Measurements from ENCODE around the gene COA3. TPM values are rescaled to one million over a fixed set of nuclear protein-coding genes. Genes with fewer than 3 reads are reported as not detected.

The COA3 gene
- polyA plus RNA-seq, 2 donors, result 89.9 to 185 TPM

DNA sequence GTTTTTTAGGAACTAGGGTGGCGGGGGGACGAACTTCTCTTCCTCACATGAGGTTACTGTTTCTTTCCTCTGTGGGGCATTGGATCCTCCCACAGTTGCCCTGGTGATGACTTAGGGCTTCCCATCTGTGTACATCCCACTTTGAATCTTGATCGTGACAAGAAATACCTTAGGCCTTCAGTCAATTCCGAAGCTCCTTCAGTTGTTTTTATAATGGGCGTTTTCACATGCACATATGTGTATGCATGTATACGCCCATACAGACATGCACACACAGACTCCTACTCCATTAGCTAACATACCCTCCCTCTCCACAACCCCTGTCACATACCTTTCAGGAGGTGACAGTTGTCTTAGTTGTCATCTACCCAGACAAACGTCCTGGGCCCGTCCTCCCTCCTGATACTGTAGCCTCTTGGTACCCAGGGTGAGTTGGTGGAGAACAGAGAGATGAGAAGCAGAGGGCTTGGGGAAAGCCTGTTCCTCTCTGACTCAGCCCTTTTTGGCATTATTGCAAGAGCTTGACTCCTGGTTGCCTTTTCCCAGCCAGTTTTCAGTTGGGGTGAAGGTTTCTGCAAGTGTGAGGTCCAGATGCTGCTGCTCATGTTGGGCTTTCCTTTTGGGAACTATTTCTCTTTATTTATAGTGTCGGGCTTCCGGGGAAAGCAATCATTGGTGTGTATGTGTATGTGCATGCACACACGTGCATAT is 43.6 kb upstream of the COA3 start:
- Histone ChIP-seq H3K4me3 (ENCODE audit: low read depth in 1 of 2, low read length in 2 of 2) (no peak overlapping the region), H3K36me3 (ENCODE audit: control insufficient read depth in 2 of 2, insufficient read depth in 2 of 2, low read length in 1 of 2) (peaks cover 25 to 36% of the 10 kb centered on the region in 2 donors), H3K9me3 (ENCODE audit: control insufficient read depth in 2 of 2, insufficient read depth in 1 of 2, low read depth in 1 of 2, low read length in 1 of 2) (no peaks in the 10 kb centered on the region), H3K4me1 (ENCODE audit: control insufficient read depth in 2 of 2, insufficient read depth in 2 of 2, low read length in 1 of 2) (no peaks in the 10 kb centered on the region), H3K27me3 (ENCODE audit: control insufficient read depth in 1 of 2, insufficient read depth in 2 of 2, low read length in 2 of 2) (no peaks in the 10 kb centered on the region), H3K27ac (ENCODE audit: low read depth in 2 of 2, low read length in 1 of 2) (no peak overlapping the region)
- 75 to 77% methylated on average over 11 of the region's 11 CpGs for WGBS, 2 donors

DNA sequence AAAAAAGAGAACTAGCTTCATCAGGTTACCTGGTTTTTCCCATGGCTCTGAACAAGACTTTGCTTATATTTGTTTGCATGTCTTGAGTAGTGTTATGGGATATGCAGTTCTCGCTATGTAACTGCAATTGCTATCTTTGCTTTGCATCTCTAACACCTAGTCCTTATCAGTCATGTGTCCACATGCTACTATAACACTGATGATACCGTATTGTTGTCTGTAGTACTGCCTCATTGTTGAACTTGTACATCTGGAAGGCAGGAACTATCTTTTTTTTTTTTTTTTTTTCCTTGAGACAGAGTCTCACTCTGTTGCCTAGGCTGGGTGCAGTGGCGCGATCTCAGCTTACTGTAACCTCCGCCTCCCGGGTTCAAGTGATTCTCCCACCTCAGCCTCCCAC is 37.2 kb upstream of the COA3 start:
- 95 to 99% methylated on average over 6 of the region's 6 CpGs for WGBS, 2 donors

DNA sequence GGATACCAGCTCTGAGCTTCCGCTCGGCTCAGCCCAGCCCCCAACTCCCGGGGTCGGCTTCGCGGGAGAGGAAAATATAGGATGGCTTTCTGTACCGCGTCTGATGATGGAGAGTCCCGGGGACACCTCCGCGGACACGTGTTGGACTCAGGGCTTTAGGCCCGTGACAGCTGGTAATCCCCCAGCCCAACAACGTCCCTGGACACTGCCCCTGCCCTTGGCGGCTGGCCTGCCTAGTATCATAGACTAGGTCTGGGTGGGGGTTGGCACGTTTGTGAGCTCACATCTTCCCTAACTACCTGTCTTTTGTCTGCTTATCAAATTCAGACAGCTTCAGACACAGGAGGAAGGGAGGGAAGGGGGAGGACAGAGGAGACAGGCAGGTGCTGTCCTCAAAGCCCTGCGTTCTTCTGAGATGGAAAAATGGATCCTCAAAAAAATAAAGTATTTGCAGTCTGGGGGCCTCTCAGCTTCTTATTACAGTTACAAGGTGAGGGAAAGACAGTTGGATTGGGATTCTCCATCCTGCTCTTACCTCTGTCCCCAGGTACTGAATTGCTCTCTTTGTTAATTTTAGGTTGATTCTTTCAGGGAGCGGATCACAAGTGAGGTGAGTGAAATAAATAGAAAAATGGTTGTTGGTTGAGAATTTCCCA is 35.4 kb upstream of the COA3 start:
- no peaks in the 10 kb centered on the region for H3K27me3 ChIP-seq (ENCODE audit: control insufficient read depth in 1 of 2, insufficient read depth in 2 of 2, low read length in 2 of 2)
- peak overlapping the region; percentile 80 to 85 for H3K4me3 ChIP-seq (ENCODE audit: low read depth in 1 of 2, low read length in 2 of 2)
- no peaks in the 10 kb centered on the region for H3K9me3 ChIP-seq (ENCODE audit: control insufficient read depth in 2 of 2, insufficient read depth in 1 of 2, low read depth in 1 of 2, low read length in 1 of 2)
- H3K4me1 ChIP-seq (ENCODE audit: control insufficient read depth in 2 of 2, insufficient read depth in 2 of 2, low read length in 1 of 2), result no peaks in the 10 kb centered on the region
- 6 to 7% methylated on average over 18 of the region's 18 CpGs for WGBS, 2 donors
- H3K36me3 ChIP-seq (ENCODE audit: control insufficient read depth in 2 of 2, insufficient read depth in 2 of 2, low read length in 1 of 2), result peaks cover 6 to 8% of the 10 kb centered on the region in 2 donors
- peak overlapping the region; percentile 79 to 94 for H3K27ac ChIP-seq (ENCODE audit: low read depth in 2 of 2, low read length in 1 of 2)

More for the DNA sequence above, 37.2 kb upstream of the COA3 start:
- Histone ChIP-seq H3K27ac (ENCODE audit: low read depth in 2 of 2, low read length in 1 of 2) (no peak overlapping the region), H3K4me1 (ENCODE audit: control insufficient read depth in 2 of 2, insufficient read depth in 2 of 2, low read length in 1 of 2) (no peaks in the 10 kb centered on the region), H3K27me3 (ENCODE audit: control insufficient read depth in 1 of 2, insufficient read depth in 2 of 2, low read length in 2 of 2) (no peaks in the 10 kb centered on the region), H3K9me3 (ENCODE audit: control insufficient read depth in 2 of 2, insufficient read depth in 1 of 2, low read depth in 1 of 2, low read length in 1 of 2) (no peaks in the 10 kb centered on the region), H3K4me3 (ENCODE audit: low read depth in 1 of 2, low read length in 2 of 2) (no peak overlapping the region), H3K36me3 (ENCODE audit: control insufficient read depth in 2 of 2, insufficient read depth in 2 of 2, low read length in 1 of 2) (peaks cover 10 to 13% of the 10 kb centered on the region in 2 donors)

DNA sequence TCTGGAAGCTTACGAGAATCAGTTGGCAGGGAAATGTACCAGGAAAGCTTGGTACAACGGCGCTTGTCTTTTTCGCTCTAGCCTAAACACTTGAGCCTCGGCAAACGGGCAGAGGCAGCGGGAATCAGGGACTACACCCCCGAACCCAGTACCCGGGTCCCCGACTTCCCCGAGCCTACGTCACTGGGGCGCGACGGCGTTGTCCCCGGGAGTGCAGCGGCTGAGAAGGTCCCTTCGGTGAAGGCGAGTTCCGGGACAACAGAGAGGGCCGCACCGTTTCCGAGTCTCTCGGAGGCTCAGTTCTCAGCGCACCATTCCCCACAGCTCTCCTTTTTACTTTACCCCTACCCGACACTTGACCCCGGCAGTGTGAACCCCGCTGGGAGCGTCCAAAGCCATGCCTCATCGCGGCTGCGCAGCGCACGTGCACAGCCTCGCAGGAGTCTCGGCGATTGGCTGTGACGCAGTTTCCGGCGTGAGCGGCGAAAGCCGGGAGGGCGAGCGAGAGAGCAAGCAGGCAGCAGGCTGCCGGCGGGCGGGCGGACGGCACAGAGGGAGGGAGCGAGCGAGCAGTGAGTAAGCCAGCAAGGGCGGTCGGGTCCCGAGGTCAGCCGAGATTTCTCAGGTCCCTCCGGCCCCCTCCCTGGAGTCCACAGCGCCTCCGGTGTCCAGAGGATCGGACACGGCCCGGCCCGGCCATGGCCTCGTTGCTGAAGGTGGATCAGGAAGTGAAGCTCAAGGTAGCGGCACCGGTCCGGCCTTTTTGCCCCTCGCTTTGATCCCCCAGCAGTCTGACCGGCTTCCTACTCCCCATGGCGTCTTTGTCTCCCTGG is 34.6 kb upstream of the COA3 start, which contains the start of gene PSME3:
TSS of gene PSME3 (plus strand) at position 464 of the 833 bp plus-strand sequence. CDS start at position 699, 235 bp downstream.
- H3K4me3 ChIP-seq (ENCODE audit: low read depth in 1 of 2, low read length in 2 of 2), result peak within 1 kb of the TSS; percentile 80 to 85
- no peaks in the 10 kb centered on the region for H3K27me3 ChIP-seq (ENCODE audit: control insufficient read depth in 1 of 2, insufficient read depth in 2 of 2, low read length in 2 of 2)
- peaks cover 0 to 7% of the 10 kb centered on the region in 2 donors for H3K36me3 ChIP-seq (ENCODE audit: control insufficient read depth in 2 of 2, insufficient read depth in 2 of 2, low read length in 1 of 2)
- peak within 1 kb of the TSS; percentile 79 to 94 for H3K27ac ChIP-seq (ENCODE audit: low read depth in 2 of 2, low read length in 1 of 2)
- H3K9me3 ChIP-seq (ENCODE audit: control insufficient read depth in 2 of 2, insufficient read depth in 1 of 2, low read depth in 1 of 2, low read length in 1 of 2), result no peaks in the 10 kb centered on the region
- no peaks in the 10 kb centered on the region for H3K4me1 ChIP-seq (ENCODE audit: control insufficient read depth in 2 of 2, insufficient read depth in 2 of 2, low read length in 1 of 2)
- WGBS, 2 donors, result 0% methylated on average over 59 to 71 of the region's 71 CpGs

DNA sequence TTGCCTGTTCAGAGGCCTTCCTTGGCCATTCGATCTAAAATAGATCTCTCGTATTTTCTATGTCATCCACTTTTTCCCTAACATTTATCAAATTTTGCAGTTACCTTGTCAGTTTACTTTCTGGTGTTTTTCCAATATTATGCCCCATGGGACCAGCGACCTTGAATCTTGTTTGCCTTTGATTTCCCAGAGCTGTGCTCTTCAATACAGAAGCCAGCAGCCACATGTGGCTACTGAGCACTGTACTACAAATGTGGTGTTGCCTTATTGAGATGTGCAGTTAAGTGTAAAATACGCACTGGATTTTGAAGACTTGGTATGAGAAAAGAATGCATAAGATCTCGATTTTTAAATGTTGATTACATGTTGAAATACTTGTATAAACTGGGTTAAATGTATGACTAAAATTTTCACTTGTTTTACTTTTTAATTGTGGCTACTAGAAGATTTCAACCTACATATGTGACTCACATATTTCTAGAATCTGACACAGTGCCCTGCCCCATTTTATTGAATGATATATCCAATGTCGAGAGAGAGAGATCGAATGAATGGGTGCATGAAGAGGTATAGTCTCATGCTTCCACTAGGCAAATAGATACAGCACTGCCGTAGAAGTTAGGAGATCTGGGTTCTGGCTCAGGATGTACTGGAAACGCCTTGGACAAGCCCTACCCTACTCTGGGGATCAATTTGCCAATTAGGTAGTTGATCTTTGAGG is 33.9 kb upstream of the COA3 start:
- H3K9me3 ChIP-seq (ENCODE audit: control insufficient read depth in 2 of 2, insufficient read depth in 1 of 2, low read depth in 1 of 2, low read length in 1 of 2), result no peaks in the 10 kb centered on the region
- no peaks in the 10 kb centered on the region for H3K27me3 ChIP-seq (ENCODE audit: control insufficient read depth in 1 of 2, insufficient read depth in 2 of 2, low read length in 2 of 2)
- 44 to 49% methylated on average over 9 of the region's 9 CpGs for WGBS, 2 donors
- H3K27ac ChIP-seq (ENCODE audit: low read depth in 2 of 2, low read length in 1 of 2), result peak overlapping the region; percentile 79 to 94
- no peaks in the 10 kb centered on the region for H3K4me1 ChIP-seq (ENCODE audit: control insufficient read depth in 2 of 2, insufficient read depth in 2 of 2, low read length in 1 of 2)
- H3K4me3 ChIP-seq (ENCODE audit: low read depth in 1 of 2, low read length in 2 of 2), result peak overlapping the region; percentile 80 to 85
- H3K36me3 ChIP-seq (ENCODE audit: control insufficient read depth in 2 of 2, insufficient read depth in 2 of 2, low read length in 1 of 2), result peaks cover 0 to under 1% of the 10 kb centered on the region in 2 donors

DNA sequence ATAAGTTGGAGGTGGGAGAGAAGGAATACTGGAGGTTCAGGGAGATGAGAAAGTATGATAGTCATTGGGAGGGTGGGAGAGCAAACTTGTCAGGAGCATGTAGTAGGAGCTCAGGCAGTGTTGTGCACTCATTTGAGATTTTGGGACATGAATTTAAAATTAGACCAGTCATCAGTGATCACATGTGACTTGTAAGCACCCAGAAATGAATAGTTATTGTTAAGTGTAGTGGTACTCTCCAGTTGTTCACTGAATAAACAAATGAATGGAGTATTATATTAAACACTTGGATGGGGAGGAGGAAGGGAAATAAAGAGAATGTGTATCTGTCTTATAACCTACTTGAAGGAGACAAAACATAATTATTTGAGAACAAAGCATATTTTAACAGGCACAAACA is 32.5 kb upstream of the COA3 start:
- Histone ChIP-seq H3K27ac (ENCODE audit: low read depth in 2 of 2, low read length in 1 of 2) (no peak overlapping the region), H3K4me1 (ENCODE audit: control insufficient read depth in 2 of 2, insufficient read depth in 2 of 2, low read length in 1 of 2) (no peaks in the 10 kb centered on the region), H3K9me3 (ENCODE audit: control insufficient read depth in 2 of 2, insufficient read depth in 1 of 2, low read depth in 1 of 2, low read length in 1 of 2) (no peaks in the 10 kb centered on the region), H3K27me3 (ENCODE audit: control insufficient read depth in 1 of 2, insufficient read depth in 2 of 2, low read length in 2 of 2) (no peaks in the 10 kb centered on the region), H3K4me3 (ENCODE audit: low read depth in 1 of 2, low read length in 2 of 2) (no peak overlapping the region), H3K36me3 (ENCODE audit: control insufficient read depth in 2 of 2, insufficient read depth in 2 of 2, low read length in 1 of 2) (no peaks in the 10 kb centered on the region)

DNA sequence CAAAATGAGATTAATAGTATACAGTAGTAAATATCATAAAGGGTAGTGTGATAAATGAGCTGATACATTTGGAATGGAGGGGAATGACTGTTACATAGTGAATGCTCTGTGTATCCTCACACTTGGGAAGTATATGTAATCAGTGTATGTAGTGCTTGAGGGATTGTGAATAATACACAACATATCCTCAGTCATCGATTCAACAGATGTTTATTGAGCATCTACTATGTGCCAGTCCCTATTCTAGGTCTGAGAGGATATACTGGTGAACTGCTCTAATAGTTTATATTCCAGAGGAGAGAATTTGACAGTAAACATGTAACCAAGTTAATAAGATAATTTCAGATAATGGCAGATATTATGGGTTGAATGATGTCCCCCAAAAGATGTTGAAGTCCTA is 29.0 kb upstream of the COA3 start:
- no peak overlapping the region for H3K4me3 ChIP-seq (ENCODE audit: low read depth in 1 of 2, low read length in 2 of 2)
- H3K27ac ChIP-seq (ENCODE audit: low read depth in 2 of 2, low read length in 1 of 2), result no peak overlapping the region

DNA sequence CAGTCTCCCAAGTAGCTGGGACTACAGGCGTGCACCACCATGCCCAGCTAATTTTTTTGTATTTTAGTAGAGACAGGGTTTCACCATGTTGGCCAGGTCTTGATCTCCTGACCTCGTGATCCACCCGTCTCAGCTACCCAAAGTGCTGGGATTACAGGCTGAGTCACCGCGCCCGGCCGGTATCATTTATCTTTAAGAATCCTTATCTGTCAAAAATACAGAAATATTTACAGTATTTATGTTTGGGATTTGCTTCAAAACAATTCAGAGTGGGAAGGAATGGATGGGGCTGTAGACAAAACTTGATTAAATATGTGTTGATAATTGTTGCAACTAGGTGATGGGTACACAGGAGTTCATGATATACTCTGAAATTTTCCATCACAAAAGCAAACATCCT is 22.7 kb upstream of the COA3 start:
- no peak overlapping the region for H3K27ac ChIP-seq (ENCODE audit: low read depth in 2 of 2, low read length in 1 of 2)
- WGBS, 2 donors, result 86 to 88% methylated on average over 7 of the region's 7 CpGs
- no peaks in the 10 kb centered on the region for H3K4me1 ChIP-seq (ENCODE audit: control insufficient read depth in 2 of 2, insufficient read depth in 2 of 2, low read length in 1 of 2)
- no peak overlapping the region for H3K4me3 ChIP-seq (ENCODE audit: low read depth in 1 of 2, low read length in 2 of 2)
- H3K27me3 ChIP-seq (ENCODE audit: control insufficient read depth in 1 of 2, insufficient read depth in 2 of 2, low read length in 2 of 2), result no peaks in the 10 kb centered on the region
- no peaks in the 10 kb centered on the region for H3K9me3 ChIP-seq (ENCODE audit: control insufficient read depth in 2 of 2, insufficient read depth in 1 of 2, low read depth in 1 of 2, low read length in 1 of 2)
- peaks cover 13 to 15% of the 10 kb centered on the region in 2 donors for H3K36me3 ChIP-seq (ENCODE audit: control insufficient read depth in 2 of 2, insufficient read depth in 2 of 2, low read length in 1 of 2)

More for the DNA sequence above, 29.0 kb upstream of the COA3 start:
- WGBS, 2 donors, result 81 to 96% methylated on average over 1 of the region's 1 CpG
- Histone ChIP-seq H3K36me3 (ENCODE audit: control insufficient read depth in 2 of 2, insufficient read depth in 2 of 2, low read length in 1 of 2) (no peaks in the 10 kb centered on the region), H3K4me1 (ENCODE audit: control insufficient read depth in 2 of 2, insufficient read depth in 2 of 2, low read length in 1 of 2) (no peaks in the 10 kb centered on the region), H3K9me3 (ENCODE audit: control insufficient read depth in 2 of 2, insufficient read depth in 1 of 2, low read depth in 1 of 2, low read length in 1 of 2) (no peaks in the 10 kb centered on the region), H3K27me3 (ENCODE audit: control insufficient read depth in 1 of 2, insufficient read depth in 2 of 2, low read length in 2 of 2) (no peaks in the 10 kb centered on the region)

DNA sequence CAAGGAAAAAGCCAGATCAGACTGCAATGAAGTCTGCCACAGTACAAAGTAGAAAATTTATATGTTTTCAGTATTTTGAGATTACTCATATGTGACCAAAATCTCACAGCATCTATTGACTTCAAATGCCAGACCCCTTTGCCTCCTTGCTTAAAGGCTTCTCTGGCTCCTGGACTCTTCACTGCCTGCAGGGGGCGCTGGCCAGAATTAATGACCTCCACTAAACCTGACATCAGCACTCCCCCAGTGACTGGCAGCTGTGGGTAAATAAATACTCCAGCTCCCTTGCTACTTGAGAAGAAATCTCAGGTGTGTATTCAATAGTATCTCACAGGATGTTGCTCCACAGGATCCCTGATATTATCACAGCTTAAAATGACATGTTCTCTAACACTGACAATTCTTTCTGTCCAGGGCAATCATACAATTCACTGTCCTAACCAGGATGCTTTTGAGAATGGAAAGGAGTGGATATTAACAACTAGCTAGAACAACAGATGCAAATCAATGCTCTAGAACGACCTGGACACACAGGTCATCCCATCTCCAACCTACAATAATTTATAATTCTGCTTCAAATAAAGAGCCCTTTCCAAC is 21.5 kb upstream of the COA3 start:
- peaks cover 20 to 22% of the 10 kb centered on the region in 2 donors for H3K36me3 ChIP-seq (ENCODE audit: control insufficient read depth in 2 of 2, insufficient read depth in 2 of 2, low read length in 1 of 2)
- WGBS, 2 donors, result 29 to 35% methylated on average over 2 of the region's 2 CpGs
- H3K27me3 ChIP-seq (ENCODE audit: control insufficient read depth in 1 of 2, insufficient read depth in 2 of 2, low read length in 2 of 2), result no peaks in the 10 kb centered on the region
- H3K9me3 ChIP-seq (ENCODE audit: control insufficient read depth in 2 of 2, insufficient read depth in 1 of 2, low read depth in 1 of 2, low read length in 1 of 2), result no peaks in the 10 kb centered on the region
- no peak overlapping the region for H3K4me3 ChIP-seq (ENCODE audit: low read depth in 1 of 2, low read length in 2 of 2)
- H3K4me1 ChIP-seq (ENCODE audit: control insufficient read depth in 2 of 2, insufficient read depth in 2 of 2, low read length in 1 of 2), result no peaks in the 10 kb centered on the region
- no peak overlapping the region for H3K27ac ChIP-seq (ENCODE audit: low read depth in 2 of 2, low read length in 1 of 2)

Data from esophagus (tissue), 2 donors.